IMR-90 (cell line): ENCODE data around the gene PALLD. TPM values are rescaled to one million over a fixed set of nuclear protein-coding genes. Genes with fewer than 3 reads are reported as not detected.

Experiments used
- ATAC-seq: fragments of 200-7000 bp; cut with Tn5 transposase; 2 replicates; pipeline ENCODE4 v1.9.1; 2020; ENCODE audit warnings: low read depth, mild to moderate bottlenecking, moderate library complexity
- BruUV-seq: library from RNA; stranded (reverse); fragments of 400-500 nt; replicated peaks from 2 replicates; lab custom pipeline; 2021; lab: Mats Ljungman, UMichigan
- CTCF ChIA-PET: fragments of 300-600 bp; formaldehyde crosslinking; extraction: SDS; loops from one replicate; lab custom pipeline; 2021; ENCODE audit warnings: antibody characterized with exemption; lab: Yijun Ruan, JAX
- POLR2A ChIA-PET: fragments of 300-600 bp; sonication (Branson Sonifier 250); formaldehyde crosslinking; loops from one replicate; lab custom pipeline; 2022; ENCODE audit warnings: antibody characterized with exemption; ENCODE audit not compliant: unreplicated experiment; lab: Charles Lee
- DNase-seq: peaks from one replicate; pipeline ENCODE4 v3.0.0; 2013
- H2AFZ ChIP-seq: replicated peaks from 2 replicates; pipeline ENCODE3; 2013; ENCODE audit warnings: low read length, mild to moderate bottlenecking; ENCODE audit not compliant: poor library complexity
- H2AK5ac ChIP-seq: 2 replicates; pipeline ENCODE4 v1.6.1; 2013; ENCODE audit warnings: low read depth, low read length, inconsistent platforms
- H2AK9ac ChIP-seq: replicated peaks from 2 replicates; pipeline ENCODE3; 2013; ENCODE audit warnings: mild to moderate bottlenecking, low read depth, low read length, moderate library complexity; ENCODE audit not compliant: poor library complexity
- H2BK120ac ChIP-seq: 2 replicates; pipeline ENCODE4 v1.6.1; 2013; ENCODE audit warnings: low read depth, low read length, inconsistent platforms
- H2BK15ac ChIP-seq: 3 replicates; pipeline ENCODE4 v1.6.1; 2013; ENCODE audit warnings: low read depth, low read length, inconsistent platforms
- H2BK20ac ChIP-seq: 2 replicates; pipeline ENCODE4 v1.6.1; 2013; ENCODE audit warnings: low read depth, mild to moderate bottlenecking, inconsistent platforms, low read length, moderate library complexity
- H2BK5ac ChIP-seq: 2 replicates; pipeline ENCODE4 v1.6.1; 2013; ENCODE audit warnings: mild to moderate bottlenecking, low read depth, low read length, inconsistent platforms; ENCODE audit not compliant: poor library complexity, severe bottlenecking
- H3K14ac ChIP-seq: replicated peaks from 2 replicates; pipeline ENCODE4 v1.6.1; 2013; ENCODE audit warnings: low read depth, low read length, inconsistent platforms
- H3K18ac ChIP-seq: 2 replicates; pipeline ENCODE4 v1.6.1; 2013; ENCODE audit warnings: low read depth, low read length, control low read depth
- H3K23ac ChIP-seq: 2 replicates; pipeline ENCODE4 v1.6.1; 2013; ENCODE audit warnings: low read depth, low read length, inconsistent platforms
- H3K27ac ChIP-seq: 2 replicates; pipeline ENCODE4 v1.5.1; 2013; ENCODE audit warnings: mild to moderate bottlenecking, control low read depth, low read length; ENCODE audit not compliant: insufficient read depth
- H3K27me3 ChIP-seq: 2 replicates; pipeline ENCODE4 v1.6.1; 2013; ENCODE audit warnings: low read length; ENCODE audit not compliant: control insufficient read depth, insufficient read depth
- H3K36me3 ChIP-seq: 2 replicates; pipeline ENCODE4 v1.6.1; 2013; ENCODE audit warnings: low read length, mixed read lengths; ENCODE audit not compliant: control insufficient read depth, insufficient read depth
- H3K4ac ChIP-seq: 2 replicates; pipeline ENCODE4 v1.6.1; 2013; ENCODE audit warnings: low read depth, low read length, inconsistent platforms
- H3K4me1 ChIP-seq: 2 replicates; pipeline ENCODE4 v1.6.1; 2013; ENCODE audit warnings: low read length, mixed read lengths; ENCODE audit not compliant: control insufficient read depth, insufficient read depth
- H3K4me2 ChIP-seq: 2 replicates; pipeline ENCODE4 v1.6.1; 2013; ENCODE audit warnings: low read depth, mild to moderate bottlenecking, control low read depth, low read length, moderate library complexity
- H3K4me3 ChIP-seq: 2 replicates; pipeline ENCODE4 v1.5.1; 2013; ENCODE audit warnings: low read depth, mild to moderate bottlenecking, control low read depth, low read length, moderate library complexity; ENCODE audit not compliant: insufficient read depth
- H3K56ac ChIP-seq: 2 replicates; pipeline ENCODE4 v1.6.1; 2013; ENCODE audit warnings: low read length, inconsistent platforms; ENCODE audit not compliant: insufficient read depth; ENCODE audit errors: extremely low read depth
- H3K79me1 ChIP-seq, 2 experiments: 2 replicates each; pipeline ENCODE4 v1.6.1; 2013; ENCODE audit warnings: low read length in 2 of 2, inconsistent platforms in 1 of 2, low read depth in 1 of 2
- H3K9ac ChIP-seq: 2 replicates; pipeline ENCODE4 v1.6.1; 2013; ENCODE audit warnings: low read depth, low read length, control low read depth
- H3K9me1 ChIP-seq: 2 replicates; pipeline ENCODE4 v1.6.1; 2013; ENCODE audit warnings: low read length, inconsistent platforms; ENCODE audit not compliant: insufficient read depth
- H3K9me3 ChIP-seq: 2 replicates; pipeline ENCODE4 v1.6.1; 2013; ENCODE audit warnings: low read length; ENCODE audit not compliant: control insufficient read depth, insufficient read depth
- H4K20me1 ChIP-seq: 2 replicates; pipeline ENCODE4 v1.6.1; 2013; ENCODE audit warnings: low read length, inconsistent platforms; ENCODE audit not compliant: insufficient read depth
- H4K5ac ChIP-seq: 2 replicates; pipeline ENCODE4 v1.6.1; 2013; ENCODE audit warnings: mild to moderate bottlenecking, low read depth, low read length, control low read depth
- H4K8ac ChIP-seq, 2 experiments: 2 replicates each; pipeline ENCODE4 v1.6.1; 2013; ENCODE audit warnings: low read depth in 2 of 2, low read length in 2 of 2, control low read depth in 1 of 2, inconsistent platforms in 1 of 2
- H4K91ac ChIP-seq: 2 replicates; pipeline ENCODE4 v1.6.1; 2013; ENCODE audit warnings: low read depth, low read length, inconsistent platforms; ENCODE audit not compliant: insufficient read depth
- BHLHE40 ChIP-seq: fragments of 150-350 bp; IDR thresholded peaks from 2 replicates; pipeline ENCODE4 v1.6.1; 2016; ENCODE audit warnings: mild to moderate bottlenecking, low read depth, low read length
- CHD1 ChIP-seq: IDR thresholded peaks from 2 replicates; pipeline ENCODE4 v1.6.1; 2012; ENCODE audit warnings: low read depth, low read length, improper control_type of control experiment
- FOS ChIP-seq: fragments of 150-350 bp; IDR thresholded peaks from 2 replicates; pipeline ENCODE4 v1.6.1; 2016; ENCODE audit warnings: low read depth, low read length
- MAZ ChIP-seq: IDR thresholded peaks from 2 replicates; pipeline ENCODE4 v1.6.1; 2012; ENCODE audit warnings: low read depth, mild to moderate bottlenecking, low read length, improper control_type of control experiment, moderate library complexity, borderline replicate concordance
- NFE2L2 ChIP-seq: fragments of 150-350 bp; IDR thresholded peaks from 2 replicates; pipeline ENCODE4 v1.6.1; 2016; ENCODE audit warnings: low read depth, mild to moderate bottlenecking, low read length
- WGBS, 2 experiments: methylation state at CpG; one replicate each; pipeline versions ENCODE4 v1.1.5 to v1.1.7; 2013; ENCODE audit warnings: missing lambda C conversion rate in 2 of 2; ENCODE audit not compliant: insufficient read length in 1 of 2; ENCODE audit errors: extremely low coverage in 2 of 2; 5-methylcytosine and 5-hydroxymethylcytosine counted together
- dilution Hi-C: fragments of 300-500 bp; cut with HindIII; formaldehyde crosslinking; loops from one replicate; pipeline ENCODE4 v1.14.3; 2018; ENCODE audit warnings: low sequenced_read_pairs; ENCODE audit not compliant: unreplicated experiment
- in situ Hi-C: fragments of 300-500 bp; cut with MboI; formaldehyde crosslinking; loops from 3 replicates; pipeline ENCODE4 v1.14.3; 2019; ENCODE audit warnings: low sequenced_read_pairs, inconsistent platforms, mixed read lengths
- intact Hi-C: fragments of 100-400 bp; cut with micrococcal nuclease; formaldehyde crosslinking; loops from 2 replicates; pipeline ENCODE4 v1.10.0; 2022
- polyA plus RNA-seq, 3 experiments: library from polyadenylated mRNA; depleted of rRNA; stranded (reverse); fragments of >200 nt; gene quantifications; 2 replicates each; pipeline ENCODE4 v1.2.3, GENCODE V29; 2012; ENCODE audit warnings: low replicate concordance in 1 of 3
- total RNA-seq: library from RNA; depleted of rRNA; stranded (reverse); fragments of >200 nt; gene quantifications from 2 replicates; pipeline ENCODE4 v1.2.3, GENCODE V29; 2012

The PALLD gene
- total and polyA plus RNA-seq, 2 of the 4 experiments (the other 2 are of a cell fraction), result 91.0 to 91.9 TPM

GRCh38 chr4:168534535-168534934 is 37.7 kb downstream of the PALLD start:
- Histone ChIP-seq H2AFZ (no peak overlapping the region), H2BK120ac (no peak overlapping the region), H3K27me3 (no peaks in the 10 kb centered on the region), H3K14ac (no peak overlapping the region), H3K4me2 (no peak overlapping the region), H2BK20ac (no peak overlapping the region), H3K36me3 (no peaks in the 10 kb centered on the region), H4K20me1 (no peaks in the 10 kb centered on the region), H4K91ac (no peak overlapping the region), H3K56ac (no peak overlapping the region), H3K18ac (no peak overlapping the region), H3K4me3 (no peak overlapping the region), H3K9me1 (no peaks in the 10 kb centered on the region), H3K9ac (no peak overlapping the region), H3K23ac (no peak overlapping the region), H3K9me3 (no peaks in the 10 kb centered on the region), H4K5ac (no peak overlapping the region), H3K4ac (no peak overlapping the region), H3K4me1 (peaks cover 2% of the 10 kb centered on the region; the same call in 1 of the 2 replicates), H2AK9ac (no peak overlapping the region), H2BK5ac (no peak overlapping the region), H4K8ac (no peak overlapping the region), H3K27ac (no peak overlapping the region), H3K79me1 (no peaks in the 10 kb centered on the region), H2BK15ac (no peak overlapping the region), H2AK5ac (no peak overlapping the region)
- intact Hi-C loops, result no loop called here
- in situ Hi-C loops, result no loop called here
- no peak for TF ChIP-seq BHLHE40
- TF ChIP-seq FOS, result no peak
- TF ChIP-seq CHD1, result no peak
- no peak for TF ChIP-seq NFE2L2
- TF ChIP-seq MAZ, result no peak
- no TSS peak for BruUV-seq
- DNase-seq (no peak), ATAC-seq (no peak)
- WGBS, 2 experiments, result no CpG with 5 or more reads among the region's 1 CpG
- ChIA-PET CTCF (no interaction called here), POLR2A (interaction anchor here (0.6 kb wide), 1 partner anchor 12 kb away, joined by 3 read pairs; no protein-coding TSS in a partner anchor)
- dilution Hi-C loops, result no loop called here
